ENCODE data around the gene CYP2B6.
"Not testable (repeated sequence)": the region's sequence is repeated elsewhere in the genome, so short reads cannot be mapped to it uniquely, and the experiment has no call there.

CYP2B6 gene

DNA sequence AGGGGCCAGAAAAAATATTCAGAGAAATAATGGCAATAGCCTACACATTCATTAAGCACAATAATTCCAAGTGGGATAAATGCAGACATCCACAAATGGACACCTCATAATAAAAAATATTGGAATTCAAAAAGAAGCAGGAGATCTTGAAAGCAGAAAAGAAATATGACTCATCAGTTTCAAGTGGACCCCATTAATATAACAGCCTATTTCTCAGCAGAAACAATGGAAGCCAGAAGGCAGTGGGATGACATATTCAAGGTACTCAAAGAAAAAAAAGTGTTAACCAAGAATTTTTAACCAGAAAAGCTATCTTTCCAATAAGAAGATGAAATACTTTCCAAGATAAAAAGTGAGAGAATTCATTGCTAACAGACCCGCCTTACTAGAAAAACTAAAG is 48.7 kb downstream of the CYP2B6 start:
- no peak for DNase-seq

DNA sequence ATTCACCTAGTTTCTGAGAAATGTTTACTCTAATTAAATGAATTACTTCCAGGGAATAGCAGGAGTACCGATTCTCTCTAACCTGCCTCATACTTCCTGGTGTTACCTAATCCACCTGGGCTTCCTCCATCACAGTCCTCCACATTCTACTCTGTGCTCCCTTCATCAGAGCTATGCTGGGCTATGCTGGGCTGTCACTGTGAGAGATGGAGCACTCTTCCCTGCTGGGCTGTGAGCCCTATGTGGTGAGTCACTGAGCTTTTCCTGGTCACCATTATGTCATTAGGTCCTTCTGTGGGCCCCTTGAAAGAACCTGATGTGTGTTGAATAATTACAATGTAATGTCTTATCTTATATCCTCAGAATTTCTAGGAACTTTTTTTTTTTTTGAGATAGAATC is 54.0 kb downstream of the CYP2B6 start:
- DNase-seq = not testable (repeated sequence)

DNA sequence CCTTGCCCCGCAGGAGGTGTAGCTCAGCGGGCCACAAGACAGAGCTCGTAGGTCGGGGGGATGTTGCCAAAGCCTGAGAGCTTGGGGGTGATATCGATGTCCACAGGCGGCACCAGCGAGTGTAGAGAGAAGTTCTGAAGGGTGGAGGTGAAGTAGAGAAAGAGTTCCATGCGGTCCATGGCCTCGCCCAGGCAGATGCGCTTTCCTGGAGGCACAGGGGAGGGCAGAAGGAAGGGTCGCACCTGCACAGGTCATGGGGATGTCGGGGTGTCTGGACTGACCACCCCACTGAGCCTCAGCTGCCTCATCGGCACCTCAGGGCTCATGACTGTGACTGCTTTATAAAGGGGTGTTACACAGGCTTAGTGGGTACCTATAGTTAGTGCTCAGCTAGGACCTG is 59.3 kb downstream of the CYP2B6 start:
- DNase-seq = no peak

DNA sequence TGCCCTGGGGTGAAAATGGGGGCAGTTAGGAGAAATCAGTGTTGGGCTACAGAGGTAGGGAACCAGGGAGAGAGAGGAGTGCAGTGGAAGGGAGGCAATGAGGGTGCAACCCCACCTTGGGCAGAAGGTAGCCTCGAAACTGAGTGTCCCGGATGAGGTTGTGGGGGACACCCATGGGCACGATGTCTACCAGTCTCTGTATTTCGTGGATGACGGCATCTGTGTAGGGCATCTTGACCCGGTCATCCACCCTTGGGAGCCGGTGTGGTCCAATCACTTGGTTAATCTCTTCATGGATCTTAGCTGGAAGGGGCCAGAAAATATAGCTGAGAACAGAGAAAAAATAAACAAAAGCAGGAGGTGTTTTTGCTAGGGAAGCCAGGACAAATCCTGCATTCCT is 61.1 kb downstream of the CYP2B6 start:
- DNase-seq = not testable (repeated sequence)

DNA sequence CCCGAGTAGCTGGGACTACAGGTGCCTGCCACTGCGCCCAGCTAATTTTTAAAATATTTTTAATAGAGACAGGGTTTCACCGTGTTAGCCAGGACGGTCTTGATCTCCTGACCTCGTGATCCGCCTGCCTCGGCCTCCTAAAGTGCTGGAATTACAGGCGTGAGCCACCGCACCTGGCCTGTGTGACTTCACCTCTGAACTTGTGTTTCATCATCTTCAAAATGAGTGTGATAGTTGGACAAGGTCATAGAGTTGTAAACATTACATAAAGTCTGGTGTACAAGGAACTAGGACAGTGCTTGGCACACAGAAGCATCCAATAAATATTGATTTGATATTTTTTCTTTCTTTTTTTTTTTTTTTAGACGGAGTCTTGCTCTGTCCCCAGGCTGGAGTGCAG is 62.2 kb downstream of the CYP2B6 start:
- not testable (repeated sequence) for DNase-seq

DNA sequence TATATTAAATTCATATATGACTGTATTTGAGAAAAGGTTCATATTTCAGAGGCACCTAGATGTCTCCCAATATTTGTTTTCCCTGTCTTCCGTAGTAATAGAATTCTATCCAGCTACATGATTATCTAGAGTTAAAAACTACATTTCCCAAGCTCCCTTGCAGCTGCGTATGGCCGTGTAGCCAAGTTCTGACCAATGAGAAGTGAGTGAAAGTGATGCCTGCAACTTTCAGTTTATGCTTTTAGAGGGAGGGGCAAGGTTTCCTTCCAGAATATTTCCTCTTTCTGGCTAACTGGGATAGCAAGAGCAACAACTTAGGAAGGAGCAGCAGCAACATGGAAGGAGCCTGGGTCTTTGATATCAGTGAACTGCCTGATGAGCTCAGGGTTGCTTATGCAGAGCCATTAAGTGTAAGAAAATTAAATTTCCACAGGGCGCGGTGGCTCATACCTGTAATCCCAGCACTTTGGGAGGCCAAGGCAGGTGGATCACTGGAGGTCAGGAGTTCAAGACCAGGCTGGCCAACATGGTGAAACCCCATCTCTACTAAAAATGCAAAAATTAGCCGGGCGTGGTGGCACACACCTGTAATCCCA is 74.0 kb downstream of the CYP2B6 start:
- DNase-seq = no peak

All from NCI-H187 treated with DMSO at 0.1 percent for 48 hours (cell line).